Neural cell (in vitro differentiated cells): ENCODE results near the gene TSG101. TPM values are rescaled to one million over a fixed set of nuclear protein-coding genes. Genes with fewer than 3 reads are reported as not detected.

ENCODE experiments used
- H2AFZ ChIP-seq: fragments of 200-600, 300-800 bp; sonication (generic), shearing (Covaris generic); 2 replicates; pipeline ENCODE4 v1.6.0; 2014; ENCODE audit warnings: low read depth, mild to moderate bottlenecking, antibody characterized with exemption, low read length, moderate library complexity
- H3F3A ChIP-seq: fragments of 200-600 bp; shearing (Covaris generic); 2 replicates; pipeline ENCODE4 v1.6.1; 2016; ENCODE audit warnings: mild to moderate bottlenecking, moderate library complexity, mixed read lengths, antibody characterized with exemption, low read length; ENCODE audit not compliant: insufficient read depth, poor library complexity, severe bottlenecking
- H3K27ac ChIP-seq: fragments of 200-600, 300-800 bp; sonication (generic), shearing (Covaris generic); 2 replicates; pipeline ENCODE4 v1.5.1; 2014; ENCODE audit warnings: mild to moderate bottlenecking, low read length, moderate library complexity
- H3K27me3 ChIP-seq: fragments of 300-800, 200-600 bp; sonication (generic), shearing (Covaris generic); 2 replicates; pipeline ENCODE4 v1.6.0; 2014; ENCODE audit warnings: mild to moderate bottlenecking, low read depth, low read length, moderate library complexity; ENCODE audit not compliant: insufficient read depth
- H3K36me3 ChIP-seq: fragments of 300-800, 200-600 bp; sonication (generic), shearing (Covaris generic); 2 replicates; pipeline ENCODE4 v1.5.1; 2014; ENCODE audit warnings: mild to moderate bottlenecking, antibody characterized with exemption, low read length, moderate library complexity; ENCODE audit not compliant: insufficient read depth
- H3K4me2 ChIP-seq: fragments of 300-800, 200-600 bp; sonication (generic), shearing (Covaris generic); 2 replicates; pipeline ENCODE4 v1.6.0; 2014; ENCODE audit warnings: mild to moderate bottlenecking, low read length
- H3K4me3 ChIP-seq: fragments of 300-800, 200-600 bp; sonication (generic), shearing (Covaris generic); 2 replicates; pipeline ENCODE4 v1.5.1; 2014; ENCODE audit warnings: mild to moderate bottlenecking, low read length, moderate library complexity
- H3K79me2 ChIP-seq: fragments of 200-600 bp; shearing (Covaris generic); replicated peaks from 2 replicates; pipeline ENCODE4 v1.6.0; 2014; ENCODE audit warnings: mild to moderate bottlenecking, low read length, moderate library complexity; ENCODE audit not compliant: insufficient read depth
- H3K9ac ChIP-seq: fragments of 300-800, 200-600 bp; sonication (generic), shearing (Covaris generic); 2 replicates; pipeline ENCODE4 v1.6.1; 2016; ENCODE audit warnings: mild to moderate bottlenecking, low read length, mixed read lengths
- H3K9me2 ChIP-seq: fragments of 200-600 bp; shearing (Covaris generic); 2 replicates; pipeline ENCODE4 v1.6.1; 2016; ENCODE audit warnings: mild to moderate bottlenecking, low read length, mixed read lengths; ENCODE audit not compliant: insufficient read depth
- H3K9me3 ChIP-seq: fragments of 200-600, 300-800 bp; sonication (generic), shearing (Covaris generic); 2 replicates; pipeline ENCODE4 v1.6.1; 2016; ENCODE audit warnings: mild to moderate bottlenecking, mixed run types, low read length, moderate library complexity, mixed read lengths
- H4K20me1 ChIP-seq: fragments of 200-600 bp; shearing (Covaris generic); 2 replicates; pipeline ENCODE4 v1.6.1; 2016; ENCODE audit warnings: mild to moderate bottlenecking, mixed run types; ENCODE audit not compliant: insufficient read depth
- EP300 ChIP-seq: fragments of 450-650 bp; conservative IDR thresholded peaks from 2 replicates; pipeline ENCODE4 v1.6.1; 2014; ENCODE audit warnings: antibody characterized with exemption, mild to moderate bottlenecking, moderate library complexity; ENCODE audit not compliant: poor library complexity, severe bottlenecking
- EZH2 ChIP-seq: fragments of 200-600, 300-800 bp; shearing (Covaris generic), sonication (generic); IDR thresholded peaks from 2 replicates; pipeline ENCODE4 v1.6.1; 2014; ENCODE audit warnings: antibody characterized with exemption, low read length, borderline replicate concordance, mild to moderate bottlenecking; ENCODE audit not compliant: insufficient read depth, poor library complexity, severe bottlenecking
- MXI1 ChIP-seq: fragments of 450-650 bp; conservative IDR thresholded peaks from 2 replicates; pipeline ENCODE4 v1.6.1; 2014; ENCODE audit warnings: antibody characterized with exemption, mild to moderate bottlenecking; ENCODE audit not compliant: poor library complexity, severe bottlenecking
- POLR2AphosphoS5 ChIP-seq: IDR thresholded peaks from 2 replicates; pipeline ENCODE4 v1.6.1; 2012
- RAD21 ChIP-seq: fragments of 450-650 bp; conservative IDR thresholded peaks from 2 replicates; pipeline ENCODE4 v1.6.1; 2014; ENCODE audit warnings: antibody characterized with exemption, mild to moderate bottlenecking, moderate library complexity
- SMC3 ChIP-seq: fragments of 450-650 bp; conservative IDR thresholded peaks from 2 replicates; pipeline ENCODE4 v1.6.1; 2014; ENCODE audit warnings: antibody characterized with exemption, mild to moderate bottlenecking, moderate library complexity; ENCODE audit not compliant: poor library complexity
- TAF1 ChIP-seq: IDR thresholded peaks from 2 replicates; pipeline ENCODE4 v1.6.1; 2012; ENCODE audit warnings: low read depth
- polyA plus RNA-seq: library from polyadenylated mRNA; depleted of rRNA; stranded (reverse); fragments of >200 nt; gene quantifications from 2 replicates; pipeline ENCODE4 v1.2.3, GENCODE V29; 2014
- TF ChIP-seq, protein P1 (sequence below): IDR thresholded peaks from 2 replicates; pipeline ENCODE4 v1.6.1; 2012; ENCODE audit warnings: borderline replicate concordance
- TF ChIP-seq, protein P2 (sequence below): fragments of 450-650 bp; IDR thresholded peaks from 2 replicates; pipeline ENCODE4 v1.5.1; 2014; ENCODE audit warnings: antibody characterized with exemption, mild to moderate bottlenecking, moderate library complexity; ENCODE audit not compliant: poor library complexity, severe bottlenecking

The TSG101 gene
- polyA plus RNA-seq, 1 donor from 2014 or later = 115 TPM

DNA sequence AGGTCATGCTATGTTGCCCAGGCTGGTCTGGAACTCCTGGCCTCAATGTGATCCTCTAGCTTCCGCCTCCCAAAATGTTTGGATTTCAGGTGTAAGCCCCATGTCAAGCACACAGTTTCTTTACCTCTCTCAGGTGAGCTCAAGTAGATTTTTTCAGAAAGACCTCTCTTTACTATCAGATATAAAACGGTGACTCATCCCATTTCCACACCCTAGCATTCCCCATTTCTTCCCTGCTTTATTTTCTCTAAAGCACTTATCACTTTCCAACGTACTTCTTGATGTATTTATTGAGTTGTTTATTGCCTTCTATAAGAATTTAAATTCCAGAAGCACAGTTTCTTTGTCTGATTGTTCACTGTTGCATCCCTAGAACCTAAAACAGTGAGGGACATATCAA is 3.7 kb downstream of the TSG101 start:
- H3K4me3 ChIP-seq = no peak overlapping the region
- H3K9ac ChIP-seq = no peak overlapping the region
- no peaks in the 10 kb centered on the region for H3K27me3 ChIP-seq
- H3K27ac ChIP-seq = no peak overlapping the region
- H3K36me3 ChIP-seq = no peaks in the 10 kb centered on the region
- H3F3A ChIP-seq = no peaks in the 10 kb centered on the region
- peaks cover 65% of the 10 kb centered on the region for H3K79me2 ChIP-seq
- no peak overlapping the region for H2AFZ ChIP-seq
- no peaks in the 10 kb centered on the region for H3K9me2 ChIP-seq
- no peaks in the 10 kb centered on the region for H4K20me1 ChIP-seq
- no peaks in the 10 kb centered on the region for H3K9me3 ChIP-seq
- H3K4me2 ChIP-seq = no peak overlapping the region
- no peak for TF ChIP-seq RAD21
- no peak for TF ChIP-seq EZH2
- no peak for TF ChIP-seq EP300
- TF ChIP-seq, protein P1, sequence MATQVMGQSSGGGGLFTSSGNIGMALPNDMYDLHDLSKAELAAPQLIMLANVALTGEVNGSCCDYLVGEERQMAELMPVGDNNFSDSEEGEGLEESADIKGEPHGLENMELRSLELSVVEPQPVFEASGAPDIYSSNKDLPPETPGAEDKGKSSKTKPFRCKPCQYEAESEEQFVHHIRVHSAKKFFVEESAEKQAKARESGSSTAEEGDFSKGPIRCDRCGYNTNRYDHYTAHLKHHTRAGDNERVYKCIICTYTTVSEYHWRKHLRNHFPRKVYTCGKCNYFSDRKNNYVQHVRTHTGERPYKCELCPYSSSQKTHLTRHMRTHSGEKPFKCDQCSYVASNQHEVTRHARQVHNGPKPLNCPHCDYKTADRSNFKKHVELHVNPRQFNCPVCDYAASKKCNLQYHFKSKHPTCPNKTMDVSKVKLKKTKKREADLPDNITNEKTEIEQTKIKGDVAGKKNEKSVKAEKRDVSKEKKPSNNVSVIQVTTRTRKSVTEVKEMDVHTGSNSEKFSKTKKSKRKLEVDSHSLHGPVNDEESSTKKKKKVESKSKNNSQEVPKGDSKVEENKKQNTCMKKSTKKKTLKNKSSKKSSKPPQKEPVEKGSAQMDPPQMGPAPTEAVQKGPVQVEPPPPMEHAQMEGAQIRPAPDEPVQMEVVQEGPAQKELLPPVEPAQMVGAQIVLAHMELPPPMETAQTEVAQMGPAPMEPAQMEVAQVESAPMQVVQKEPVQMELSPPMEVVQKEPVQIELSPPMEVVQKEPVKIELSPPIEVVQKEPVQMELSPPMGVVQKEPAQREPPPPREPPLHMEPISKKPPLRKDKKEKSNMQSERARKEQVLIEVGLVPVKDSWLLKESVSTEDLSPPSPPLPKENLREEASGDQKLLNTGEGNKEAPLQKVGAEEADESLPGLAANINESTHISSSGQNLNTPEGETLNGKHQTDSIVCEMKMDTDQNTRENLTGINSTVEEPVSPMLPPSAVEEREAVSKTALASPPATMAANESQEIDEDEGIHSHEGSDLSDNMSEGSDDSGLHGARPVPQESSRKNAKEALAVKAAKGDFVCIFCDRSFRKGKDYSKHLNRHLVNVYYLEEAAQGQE = no peak
- no peak for TF ChIP-seq TAF1
- no peak for TF ChIP-seq SMC3
- TF ChIP-seq, protein P2, sequence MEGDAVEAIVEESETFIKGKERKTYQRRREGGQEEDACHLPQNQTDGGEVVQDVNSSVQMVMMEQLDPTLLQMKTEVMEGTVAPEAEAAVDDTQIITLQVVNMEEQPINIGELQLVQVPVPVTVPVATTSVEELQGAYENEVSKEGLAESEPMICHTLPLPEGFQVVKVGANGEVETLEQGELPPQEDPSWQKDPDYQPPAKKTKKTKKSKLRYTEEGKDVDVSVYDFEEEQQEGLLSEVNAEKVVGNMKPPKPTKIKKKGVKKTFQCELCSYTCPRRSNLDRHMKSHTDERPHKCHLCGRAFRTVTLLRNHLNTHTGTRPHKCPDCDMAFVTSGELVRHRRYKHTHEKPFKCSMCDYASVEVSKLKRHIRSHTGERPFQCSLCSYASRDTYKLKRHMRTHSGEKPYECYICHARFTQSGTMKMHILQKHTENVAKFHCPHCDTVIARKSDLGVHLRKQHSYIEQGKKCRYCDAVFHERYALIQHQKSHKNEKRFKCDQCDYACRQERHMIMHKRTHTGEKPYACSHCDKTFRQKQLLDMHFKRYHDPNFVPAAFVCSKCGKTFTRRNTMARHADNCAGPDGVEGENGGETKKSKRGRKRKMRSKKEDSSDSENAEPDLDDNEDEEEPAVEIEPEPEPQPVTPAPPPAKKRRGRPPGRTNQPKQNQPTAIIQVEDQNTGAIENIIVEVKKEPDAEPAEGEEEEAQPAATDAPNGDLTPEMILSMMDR = no peak
- TF ChIP-seq MXI1 = no peak
- TF ChIP-seq POLR2AphosphoS5 = no peak

DNA sequence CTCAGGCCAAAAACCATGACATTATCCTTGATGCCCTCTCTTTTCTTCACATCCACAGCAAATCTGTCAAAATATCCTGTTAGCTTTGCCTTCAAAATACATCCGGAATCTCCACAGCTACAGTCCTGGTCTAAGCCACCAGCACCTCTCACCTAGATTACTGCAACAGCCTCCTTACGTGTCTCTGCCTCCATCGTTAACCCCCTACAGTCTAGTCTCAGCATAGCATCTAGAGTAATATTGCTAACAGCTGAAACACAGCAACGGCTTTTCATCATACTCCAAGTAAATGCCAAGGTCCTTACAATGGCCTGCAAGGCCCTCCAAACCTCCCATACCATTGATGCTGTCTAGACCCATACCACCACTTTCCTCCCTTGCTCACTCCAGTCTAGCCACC is 4.4 kb downstream of the TSG101 start:
- H3K4me3 ChIP-seq = no peak overlapping the region
- H3K36me3 ChIP-seq = no peaks in the 10 kb centered on the region
- H3K9ac ChIP-seq = no peak overlapping the region
- no peaks in the 10 kb centered on the region for H3K27me3 ChIP-seq
- no peak overlapping the region for H3K4me2 ChIP-seq
- no peak overlapping the region for H2AFZ ChIP-seq
- H3K9me2 ChIP-seq = no peaks in the 10 kb centered on the region
- H3K27ac ChIP-seq = no peak overlapping the region
- no peaks in the 10 kb centered on the region for H3F3A ChIP-seq
- no peaks in the 10 kb centered on the region for H4K20me1 ChIP-seq
- no peaks in the 10 kb centered on the region for H3K9me3 ChIP-seq
- TF ChIP-seq POLR2AphosphoS5 (no peak), EZH2 (no peak), EP300 (no peak), RAD21 (no peak), MXI1 (no peak), TAF1 (no peak)
- TF ChIP-seq, protein P2 = no peak
- TF ChIP-seq, protein P1 = no peak
- peaks cover 61% of the 10 kb centered on the region for H3K79me2 ChIP-seq
